ENCODE data around the gene FGF22. TPM values are rescaled to one million over a fixed set of nuclear protein-coding genes. Genes with fewer than 3 reads are reported as not detected.
A peak's percentile ranks its signal among the peaks of the same experiment; 100 is the strongest.

The FGF22 gene
- total and polyA plus RNA-seq, 2 of the 13 experiments (the other 11 are each of a cell fraction or from before 2014, with no cell fraction given): 0.24 TPM; not detected in 1

- TF ChIP-seq NPAS2 (CRISPR knock-in tag; IDR thresholded peaks at IDR 0.05; ENCODE audit: borderline replicate concordance) (no peak), ZNF292 (CRISPR knock-in tag; IDR thresholded peaks at IDR 0.05; ENCODE audit: borderline replicate concordance, low read depth) (no peak), FIP1L1 (IDR thresholded peaks at IDR 0.05; ENCODE audit: borderline replicate concordance, insufficient read depth, low read depth, low read length) (no peak), ZFP37 (CRISPR knock-in tag; IDR thresholded peaks at IDR 0.05; ENCODE audit: borderline replicate concordance) (no peak), ZNF282 (IDR thresholded peaks at IDR 0.05; ENCODE audit: partially characterized antibody) (no peak), KDM5A (IDR thresholded peaks at IDR 0.05; ENCODE audit: borderline replicate concordance, low read length) (peak; percentile 41; the same call in 1 of the 2 replicates), NFKBIZ (CRISPR knock-in tag; IDR thresholded peaks at IDR 0.05) (no peak), MIER3 (CRISPR knock-in tag; IDR thresholded peaks at IDR 0.05; ENCODE audit: borderline replicate concordance) (no peak), RNF2 (conservative IDR thresholded peaks at IDR 0.05; ENCODE audit: low read depth) (peak; percentile 84), NBN (conservative IDR thresholded peaks at IDR 0.05) (no peak), DPF2 (CRISPR knock-in tag; IDR thresholded peaks at IDR 0.05; ENCODE audit: borderline replicate concordance, low read depth) (no peak), POLR2AphosphoS2 (IDR thresholded peaks at IDR 0.05; ENCODE audit: low read depth, low read length) (no peak), AKNA (CRISPR knock-in tag; IDR thresholded peaks at IDR 0.05; ENCODE audit: borderline replicate concordance) (no peak), MAF1 (CRISPR knock-in tag; IDR thresholded peaks at IDR 0.05; ENCODE audit: borderline replicate concordance) (no peak)
- TF ChIP-seq, protein P1, sequence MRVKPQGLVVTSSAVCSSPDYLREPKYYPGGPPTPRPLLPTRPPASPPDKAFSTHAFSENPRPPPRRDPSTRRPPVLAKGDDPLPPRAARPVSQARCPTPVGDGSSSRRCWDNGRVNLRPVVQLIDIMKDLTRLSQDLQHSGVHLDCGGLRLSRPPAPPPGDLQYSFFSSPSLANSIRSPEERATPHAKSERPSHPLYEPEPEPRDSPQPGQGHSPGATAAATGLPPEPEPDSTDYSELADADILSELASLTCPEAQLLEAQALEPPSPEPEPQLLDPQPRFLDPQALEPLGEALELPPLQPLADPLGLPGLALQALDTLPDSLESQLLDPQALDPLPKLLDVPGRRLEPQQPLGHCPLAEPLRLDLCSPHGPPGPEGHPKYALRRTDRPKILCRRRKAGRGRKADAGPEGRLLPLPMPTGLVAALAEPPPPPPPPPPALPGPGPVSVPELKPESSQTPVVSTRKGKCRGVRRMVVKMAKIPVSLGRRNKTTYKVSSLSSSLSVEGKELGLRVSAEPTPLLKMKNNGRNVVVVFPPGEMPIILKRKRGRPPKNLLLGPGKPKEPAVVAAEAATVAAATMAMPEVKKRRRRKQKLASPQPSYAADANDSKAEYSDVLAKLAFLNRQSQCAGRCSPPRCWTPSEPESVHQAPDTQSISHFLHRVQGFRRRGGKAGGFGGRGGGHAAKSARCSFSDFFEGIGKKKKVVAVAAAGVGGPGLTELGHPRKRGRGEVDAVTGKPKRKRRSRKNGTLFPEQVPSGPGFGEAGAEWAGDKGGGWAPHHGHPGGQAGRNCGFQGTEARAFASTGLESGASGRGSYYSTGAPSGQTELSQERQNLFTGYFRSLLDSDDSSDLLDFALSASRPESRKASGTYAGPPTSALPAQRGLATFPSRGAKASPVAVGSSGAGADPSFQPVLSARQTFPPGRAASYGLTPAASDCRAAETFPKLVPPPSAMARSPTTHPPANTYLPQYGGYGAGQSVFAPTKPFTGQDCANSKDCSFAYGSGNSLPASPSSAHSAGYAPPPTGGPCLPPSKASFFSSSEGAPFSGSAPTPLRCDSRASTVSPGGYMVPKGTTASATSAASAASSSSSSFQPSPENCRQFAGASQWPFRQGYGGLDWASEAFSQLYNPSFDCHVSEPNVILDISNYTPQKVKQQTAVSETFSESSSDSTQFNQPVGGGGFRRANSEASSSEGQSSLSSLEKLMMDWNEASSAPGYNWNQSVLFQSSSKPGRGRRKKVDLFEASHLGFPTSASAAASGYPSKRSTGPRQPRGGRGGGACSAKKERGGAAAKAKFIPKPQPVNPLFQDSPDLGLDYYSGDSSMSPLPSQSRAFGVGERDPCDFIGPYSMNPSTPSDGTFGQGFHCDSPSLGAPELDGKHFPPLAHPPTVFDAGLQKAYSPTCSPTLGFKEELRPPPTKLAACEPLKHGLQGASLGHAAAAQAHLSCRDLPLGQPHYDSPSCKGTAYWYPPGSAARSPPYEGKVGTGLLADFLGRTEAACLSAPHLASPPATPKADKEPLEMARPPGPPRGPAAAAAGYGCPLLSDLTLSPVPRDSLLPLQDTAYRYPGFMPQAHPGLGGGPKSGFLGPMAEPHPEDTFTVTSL (CRISPR knock-in tag; IDR thresholded peaks at IDR 0.05; ENCODE audit: borderline replicate concordance): no peak
- TF ChIP-seq, protein P2, sequence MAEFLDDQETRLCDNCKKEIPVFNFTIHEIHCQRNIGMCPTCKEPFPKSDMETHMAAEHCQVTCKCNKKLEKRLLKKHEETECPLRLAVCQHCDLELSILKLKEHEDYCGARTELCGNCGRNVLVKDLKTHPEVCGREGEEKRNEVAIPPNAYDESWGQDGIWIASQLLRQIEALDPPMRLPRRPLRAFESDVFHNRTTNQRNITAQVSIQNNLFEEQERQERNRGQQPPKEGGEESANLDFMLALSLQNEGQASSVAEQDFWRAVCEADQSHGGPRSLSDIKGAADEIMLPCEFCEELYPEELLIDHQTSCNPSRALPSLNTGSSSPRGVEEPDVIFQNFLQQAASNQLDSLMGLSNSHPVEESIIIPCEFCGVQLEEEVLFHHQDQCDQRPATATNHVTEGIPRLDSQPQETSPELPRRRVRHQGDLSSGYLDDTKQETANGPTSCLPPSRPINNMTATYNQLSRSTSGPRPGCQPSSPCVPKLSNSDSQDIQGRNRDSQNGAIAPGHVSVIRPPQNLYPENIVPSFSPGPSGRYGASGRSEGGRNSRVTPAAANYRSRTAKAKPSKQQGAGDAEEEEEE (CRISPR knock-in tag; IDR thresholded peaks at IDR 0.05; ENCODE audit: borderline replicate concordance): no peak
These were observed 40.8 kb downstream of the FGF22 start (continued) for GRCh38 chr19:680287-681028.
